H9 (cell line): ENCODE data around the gene SLC51B. TPM values are rescaled to one million over a fixed set of nuclear protein-coding genes. Genes with fewer than 3 reads are reported as not detected.

Experiments
- DNase-seq: peaks from one replicate; pipeline ENCODE4 v3.0.0-alpha.2; 2017
- H2AFZ ChIP-seq: one replicate; pipeline ENCODE4 v1.6.1; 2013; ENCODE audit warnings: mild to moderate bottlenecking, low read length, control low read depth, moderate library complexity
- H2AK5ac ChIP-seq: 2 replicates; pipeline ENCODE4 v1.6.1; 2013; ENCODE audit warnings: low read length, control low read depth, mixed read lengths; ENCODE audit not compliant: insufficient read length
- H2BK120ac ChIP-seq: one replicate; pipeline ENCODE4 v1.6.1; 2013; ENCODE audit warnings: low read depth, mild to moderate bottlenecking, low read length, control low read depth, inconsistent platforms; ENCODE audit not compliant: poor library complexity, severe bottlenecking
- H2BK12ac ChIP-seq: 2 replicates; pipeline ENCODE4 v1.6.1; 2013; ENCODE audit warnings: low read length, control low read depth, mixed read lengths, low read depth; ENCODE audit not compliant: insufficient read length
- H2BK15ac ChIP-seq: 2 replicates; pipeline ENCODE4 v1.6.1; 2013; ENCODE audit warnings: low read depth, low read length, control low read depth
- H2BK20ac ChIP-seq: one replicate; pipeline ENCODE4 v1.6.1; 2013; ENCODE audit warnings: low read depth, mild to moderate bottlenecking, low read length, control low read depth, inconsistent platforms; ENCODE audit not compliant: poor library complexity, severe bottlenecking
- H2BK5ac ChIP-seq: 2 replicates; pipeline ENCODE4 v1.6.1; 2013; ENCODE audit warnings: low read length, control low read depth, mixed read lengths; ENCODE audit not compliant: insufficient read length
- H3K14ac ChIP-seq: 2 replicates; pipeline ENCODE4 v1.6.1; 2013; ENCODE audit warnings: low read length, control low read depth; ENCODE audit not compliant: insufficient read depth
- H3K18ac ChIP-seq: 2 replicates; pipeline ENCODE4 v1.6.1; 2013; ENCODE audit warnings: low read depth, mild to moderate bottlenecking, mixed read lengths, low read length, control low read depth; ENCODE audit not compliant: insufficient read length
- H3K23ac ChIP-seq: 2 replicates; pipeline ENCODE4 v1.6.1; 2013; ENCODE audit warnings: low read length, control low read depth, mixed read lengths, low read depth; ENCODE audit not compliant: insufficient read length
- H3K23me2 ChIP-seq: 2 replicates; pipeline ENCODE4 v1.6.1; 2013; ENCODE audit warnings: low read depth, mild to moderate bottlenecking, mixed read lengths, low read length, control low read depth; ENCODE audit not compliant: insufficient read length, poor library complexity, severe bottlenecking
- H3K27ac ChIP-seq: 2 replicates; pipeline ENCODE4 v1.5.1; 2013; ENCODE audit warnings: low read length, control low read depth, mixed read lengths, low read depth; ENCODE audit not compliant: insufficient read length
- H3K27me3 ChIP-seq: 2 replicates; pipeline ENCODE4 v1.6.1; 2013; ENCODE audit warnings: low read length, control low read depth, inconsistent platforms; ENCODE audit not compliant: insufficient read depth
- H3K4ac ChIP-seq: 2 replicates; pipeline ENCODE4 v1.6.1; 2013; ENCODE audit warnings: low read depth, mild to moderate bottlenecking, control low read depth, inconsistent platforms, low read length, moderate library complexity
- H3K4me1 ChIP-seq: 2 replicates; pipeline ENCODE4 v1.6.1; 2013; ENCODE audit warnings: low read length, control low read depth, inconsistent platforms; ENCODE audit not compliant: insufficient read depth
- H3K4me2 ChIP-seq: 2 replicates; pipeline ENCODE4 v1.6.1; 2013; ENCODE audit warnings: low read length, control low read depth, mixed read lengths; ENCODE audit not compliant: insufficient read length, insufficient read depth
- H3K56ac ChIP-seq: 2 replicates; pipeline ENCODE4 v1.6.1; 2013; ENCODE audit warnings: low read depth, mild to moderate bottlenecking, mixed read lengths, low read length, control low read depth; ENCODE audit not compliant: insufficient read length
- H3K79me1 ChIP-seq: 2 replicates; pipeline ENCODE4 v1.6.1; 2013; ENCODE audit warnings: low read depth, mild to moderate bottlenecking, moderate library complexity, low read length, control low read depth, inconsistent platforms; ENCODE audit not compliant: insufficient read depth, poor library complexity, severe bottlenecking
- H3K79me2 ChIP-seq: 2 replicates; pipeline ENCODE4 v1.6.1; 2013; ENCODE audit warnings: low read length, control low read depth, inconsistent platforms; ENCODE audit not compliant: insufficient read depth
- H3K9ac ChIP-seq: 2 replicates; pipeline ENCODE4 v1.6.1; 2013; ENCODE audit warnings: low read length, control low read depth, mixed read lengths; ENCODE audit not compliant: insufficient read length; ENCODE audit errors: extremely low read depth
- H3K9me3 ChIP-seq: one replicate; pipeline ENCODE4 v1.6.1; 2013; ENCODE audit warnings: low read depth, low read length, inconsistent platforms; ENCODE audit not compliant: control insufficient read depth
- H3T11ph ChIP-seq: one replicate; pipeline ENCODE4 v1.6.1; 2013; ENCODE audit warnings: mild to moderate bottlenecking, low read length, control low read depth, inconsistent platforms
- H4K20me1 ChIP-seq: one replicate; pipeline ENCODE4 v1.6.1; 2013; ENCODE audit not compliant: control insufficient read depth, insufficient read length, insufficient read depth
- H4K5ac ChIP-seq: 2 replicates; pipeline ENCODE4 v1.6.1; 2013; ENCODE audit warnings: low read depth, mild to moderate bottlenecking, mixed read lengths, low read length, control low read depth; ENCODE audit not compliant: insufficient read length
- H4K8ac ChIP-seq: replicated peaks from 2 replicates; pipeline ENCODE4 v1.6.1; 2013; ENCODE audit warnings: low read length, control low read depth, mixed read lengths, low read depth; ENCODE audit not compliant: insufficient read length
- H4K91ac ChIP-seq: 2 replicates; pipeline ENCODE4 v1.6.1; 2013; ENCODE audit warnings: low read depth, mild to moderate bottlenecking, moderate library complexity, mixed read lengths, low read length, control low read depth; ENCODE audit not compliant: insufficient read length
- H3K27ac Mint-ChIP-seq, 3 experiments: 2 replicates in 2 of 3; 3 replicates in 1 of 3; pipeline ENCODE4 v1.8.0; 2020 to 2021; ENCODE audit warnings: mixed read lengths in 3 of 3, mild to moderate bottlenecking in 1 of 3, moderate library complexity in 1 of 3
- H3K27me3 Mint-ChIP-seq: 2 replicates; pipeline ENCODE4 v1.8.0; 2021; ENCODE audit warnings: low read depth, mild to moderate bottlenecking, moderate library complexity, mixed read lengths
- H3K36me3 Mint-ChIP-seq, 3 experiments: 2 replicates in 2 of 3; 3 replicates in 1 of 3; pipeline ENCODE4 v1.8.0; 2020 to 2021; ENCODE audit warnings: low read depth in 3 of 3, mixed read lengths in 3 of 3; ENCODE audit not compliant: insufficient read depth in 1 of 3
- H3K4me1 Mint-ChIP-seq, 2 experiments: 2 replicates each; pipeline ENCODE4 v1.8.0; 2020; ENCODE audit warnings: mixed read lengths in 2 of 2
- H3K4me3 Mint-ChIP-seq, 2 experiments: 2 replicates in 1 of 2; 3 replicates in 1 of 2; pipeline ENCODE4 v1.8.0; 2020 to 2021; ENCODE audit warnings: mild to moderate bottlenecking in 2 of 2, mixed read lengths in 2 of 2, moderate library complexity in 1 of 2
- H3K9me3 Mint-ChIP-seq, 2 experiments: 2 replicates in 1 of 2; 3 replicates in 1 of 2; pipeline ENCODE4 v1.8.0; 2020; ENCODE audit warnings: mild to moderate bottlenecking in 2 of 2, mixed read lengths in 2 of 2, moderate library complexity in 1 of 2
- WGBS: extraction: QIAGEN DNeasy Blood & Tissue Kit; methylation state at CpG from one replicate; pipeline ENCODE4 v1.1.7; 2013; ENCODE audit warnings: missing lambda C conversion rate, low lambda C conversion rate, mixed read lengths; ENCODE audit not compliant: insufficient read length; ENCODE audit errors: extremely low coverage; 5-methylcytosine and 5-hydroxymethylcytosine counted together
- total RNA-seq: library from RNA; stranded (reverse); gene quantifications from 2 replicates; pipeline ENCODE4 v1.2.1, GENCODE V29; 2021
- TF ChIP-seq, protein P1 (sequence below): fragments of 200-600 bp; sonication (generic); conservative IDR thresholded peaks from 3 replicates; pipeline ENCODE4 v1.8.0; 2021; ENCODE audit warnings: antibody characterized with exemption, mild to moderate bottlenecking

The SLC51B gene
- total RNA-seq, 1 experiment from 2014 or later, result not detected

- no peak overlapping the region for H4K8ac ChIP-seq
- no peak overlapping the region for H4K5ac ChIP-seq
- no peak overlapping the region for H3K27ac ChIP-seq
- H3K4me3 Mint-ChIP-seq, result no peak overlapping the region
- H2BK15ac ChIP-seq, result no peak overlapping the region
- H3T11ph ChIP-seq, result no peak overlapping the region
- no peaks in the 10 kb centered on the region; a peak in 1 of 5 replicates for H3K9me3 Mint-ChIP-seq
- TF ChIP-seq, protein P1, sequence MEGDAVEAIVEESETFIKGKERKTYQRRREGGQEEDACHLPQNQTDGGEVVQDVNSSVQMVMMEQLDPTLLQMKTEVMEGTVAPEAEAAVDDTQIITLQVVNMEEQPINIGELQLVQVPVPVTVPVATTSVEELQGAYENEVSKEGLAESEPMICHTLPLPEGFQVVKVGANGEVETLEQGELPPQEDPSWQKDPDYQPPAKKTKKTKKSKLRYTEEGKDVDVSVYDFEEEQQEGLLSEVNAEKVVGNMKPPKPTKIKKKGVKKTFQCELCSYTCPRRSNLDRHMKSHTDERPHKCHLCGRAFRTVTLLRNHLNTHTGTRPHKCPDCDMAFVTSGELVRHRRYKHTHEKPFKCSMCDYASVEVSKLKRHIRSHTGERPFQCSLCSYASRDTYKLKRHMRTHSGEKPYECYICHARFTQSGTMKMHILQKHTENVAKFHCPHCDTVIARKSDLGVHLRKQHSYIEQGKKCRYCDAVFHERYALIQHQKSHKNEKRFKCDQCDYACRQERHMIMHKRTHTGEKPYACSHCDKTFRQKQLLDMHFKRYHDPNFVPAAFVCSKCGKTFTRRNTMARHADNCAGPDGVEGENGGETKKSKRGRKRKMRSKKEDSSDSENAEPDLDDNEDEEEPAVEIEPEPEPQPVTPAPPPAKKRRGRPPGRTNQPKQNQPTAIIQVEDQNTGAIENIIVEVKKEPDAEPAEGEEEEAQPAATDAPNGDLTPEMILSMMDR, result peak; percentile 44; the same call in 2 of the 3 replicates
- H3K4ac ChIP-seq, result no peak overlapping the region
- no peaks in the 10 kb centered on the region for H3K9me3 ChIP-seq
- no peak overlapping the region for H3K56ac ChIP-seq
- no peaks in the 10 kb centered on the region for H3K79me2 ChIP-seq
- peaks cover 16% of the 10 kb centered on the region; the same call in 1 of the 2 replicates for H3K4me1 ChIP-seq
- no peaks in the 10 kb centered on the region for H4K20me1 ChIP-seq
- H3K18ac ChIP-seq, result no peak overlapping the region
- no peak overlapping the region for H2AFZ ChIP-seq
- no peak overlapping the region for H3K4me2 ChIP-seq
- no peaks in the 10 kb centered on the region for H3K79me1 ChIP-seq
- H2AK5ac ChIP-seq, result no peak overlapping the region
- no peak overlapping the region for H2BK12ac ChIP-seq
- DNase-seq, result no peak
- no peak overlapping the region for H2BK5ac ChIP-seq
- H2BK120ac ChIP-seq, result no peak overlapping the region
- H3K9ac ChIP-seq, result no peak overlapping the region
- no peak overlapping the region for H3K14ac ChIP-seq
- no peaks in the 10 kb centered on the region for H3K36me3 Mint-ChIP-seq
- no peaks in the 10 kb centered on the region for H3K23me2 ChIP-seq
- no peak overlapping the region for H3K27ac Mint-ChIP-seq
- peaks cover 59 to 71% of the 10 kb centered on the region in 2 experiments for H3K4me1 Mint-ChIP-seq
- H4K91ac ChIP-seq, result no peak overlapping the region
- H3K27me3 ChIP-seq, result no peaks in the 10 kb centered on the region
- H3K27me3 Mint-ChIP-seq, result peaks cover 15% of the 10 kb centered on the region
- no CpG with 5 or more reads among the region's 6 CpGs for WGBS
- no peak overlapping the region for H3K23ac ChIP-seq
- H2BK20ac ChIP-seq, result no peak overlapping the region
Measured at GRCh38 chr15:65086680-65087111, 41.5 kb downstream of the SLC51B start.
